NCI-H2227 treated with DMSO at 0.1 percent for 48 hours (cell line): ENCODE results near the gene KCNK6.

Source experiments
- DNase-seq: peaks from one replicate; lab custom pipeline; 2025; lab: John Stamatoyannopoulos, UW

KCNK6 gene

GRCh38 chr19:38298821-38299680, 20.6 kb upstream of the KCNK6 start:
- DNase-seq: no peak

GRCh38 chr19:38303517-38304351, 15.9 kb upstream of the KCNK6 start, which contains the start of gene C19orf33:
Gene C19orf33 (plus strand): TSS chr19:38304251. CDS start chr19:38304262, 11 bp downstream.
- no peak for DNase-seq

GRCh38 chr19:38304352-38304865, 15.2 kb upstream of the KCNK6 start:
- no peak for DNase-seq

GRCh38 chr19:38304866-38305429, 14.7 kb upstream of the KCNK6 start:
- DNase-seq: peak; percentile 99

- no peak for DNase-seq
These were observed 13.4 kb upstream of the KCNK6 start for GRCh38 chr19:38306236-38306635.

GRCh38 chr19:38307076-38307475, 12.6 kb upstream of the KCNK6 start:
- no peak for DNase-seq

GRCh38 chr19:38307597-38307996, 12.0 kb upstream of the KCNK6 start:
- no peak for DNase-seq

- no peak for DNase-seq
These were observed 11.5 kb upstream of the KCNK6 start for GRCh38 chr19:38308006-38308766.

- no peak for DNase-seq
These were observed 10.6 kb upstream of the KCNK6 start for GRCh38 chr19:38308926-38309614.

- no peak for DNase-seq
These were observed 9.9 kb upstream of the KCNK6 start for GRCh38 chr19:38309615-38310278.

- DNase-seq: no peak
These were observed 9.4 kb upstream of the KCNK6 start for GRCh38 chr19:38310279-38310670.

GRCh38 chr19:38310986-38311385, 8.7 kb upstream of the KCNK6 start:
- no peak for DNase-seq

GRCh38 chr19:38315657-38316476, 3.8 kb upstream of the KCNK6 start, which contains the start of gene YIF1B:
Gene YIF1B (minus strand): TSS chr19:38315947. CDS start chr19:38315917, 30 bp downstream.
- DNase-seq: peak; percentile 100

- DNase-seq: peak; percentile 99
These were observed 3.1 kb upstream of the KCNK6 start for GRCh38 chr19:38316477-38317067.

- no peak for DNase-seq
These were observed 2.5 kb upstream of the KCNK6 start for GRCh38 chr19:38317104-38317612.

GRCh38 chr19:38318660-38319059, 985 bp upstream of the KCNK6 start:
- no peak for DNase-seq

GRCh38 chr19:38320969-38321339, 1.3 kb downstream of the KCNK6 start:
- DNase-seq: no peak

- DNase-seq: peak; percentile 68
These were observed 2.1 kb downstream of the KCNK6 start for GRCh38 chr19:38321646-38322196.

- no peak for DNase-seq
These were observed 3.6 kb downstream of the KCNK6 start for GRCh38 chr19:38323291-38323690.
